ENCODE data around the gene HIBADH. TPM values are rescaled to one million over a fixed set of nuclear protein-coding genes. Genes with fewer than 3 reads are reported as not detected.

Gene HIBADH
- total and polyA plus RNA-seq, 2 donors (not counting 3 experiments of a cell fraction or from before 2014, with no cell fraction given) = 22.6 to 30.5 TPM

DNA sequence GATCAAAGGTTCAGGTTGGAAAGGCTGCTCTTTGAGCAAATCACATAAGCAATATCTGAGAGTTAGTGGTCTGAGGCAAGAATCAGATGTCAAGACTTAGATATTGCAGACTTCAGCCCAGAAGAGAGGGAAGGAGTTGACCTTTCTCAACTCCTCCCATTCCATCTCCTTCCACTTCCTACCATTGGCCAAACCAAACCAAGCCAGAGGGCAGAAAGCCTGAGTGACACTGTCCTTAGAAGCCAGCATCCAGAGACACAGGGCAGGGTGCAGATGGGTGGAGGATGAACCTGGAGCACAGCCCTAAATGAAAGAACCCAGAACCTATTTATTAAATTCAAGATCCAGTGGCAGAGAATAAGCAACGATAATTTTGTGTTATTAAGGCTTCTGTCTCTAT lies 180.5 kb downstream of the HIBADH start:
- no peaks in the 10 kb centered on the region for H3K9me3 ChIP-seq (replicated peaks; ENCODE audit: control insufficient read depth, insufficient read depth, low read length)
- no TSS peak for BruUV-seq (replicated peaks)
- H3K79me2 ChIP-seq (ENCODE audit: control insufficient read depth, insufficient read depth, low read length) = no peaks in the 10 kb centered on the region
- POLR2A ChIA-PET = no interaction called here
- no peaks in the 10 kb centered on the region for H3K4me1 ChIP-seq (ENCODE audit: control insufficient read depth, extremely low read depth, insufficient read depth, low read length)
- H3K9ac ChIP-seq (replicated peaks; ENCODE audit: extremely low read depth, insufficient read depth, low read length) = no peak overlapping the region
- no peak overlapping the region for H3K27ac ChIP-seq (ENCODE audit: insufficient read depth, low read depth, low read length)
- intact Hi-C loops (cut with micrococcal nuclease) (no loop called here), dilution Hi-C loops (cut with MboI; ENCODE audit: extremely low pct_ligation_motif_present, low sequenced_read_pairs) (no loop called here)
- no peak overlapping the region for H2AFZ ChIP-seq (ENCODE audit: low read depth, low read length)
- no peak overlapping the region for H3K4me3 ChIP-seq (replicated peaks in 1 of 3; ENCODE audit: insufficient read depth in 1 of 3, low read depth in 1 of 3, low read length in 3 of 3)
- no peaks in the 10 kb centered on the region for H4K20me1 ChIP-seq (replicated peaks; ENCODE audit: control insufficient read depth, extremely low read depth, insufficient read depth, low read length)
- H3K9me1 ChIP-seq (replicated peaks; ENCODE audit: control insufficient read depth, extremely low read depth, insufficient read depth, low read length) = no peaks in the 10 kb centered on the region
- CTCF ChIA-PET = no interaction called here
- FAIRE-seq (no peak), DNase-seq (ENCODE audit: low read depth, low spot score) (no peak)
- H3K36me3 ChIP-seq (ENCODE audit: control insufficient read depth in 2 of 2, extremely low read depth in 1 of 2, insufficient read depth in 2 of 2, low read length in 2 of 2) = no peaks in the 10 kb centered on the region
- TF ChIP-seq GATA2 (IDR thresholded peaks at IDR 0.05; ENCODE audit: insufficient read depth, insufficient read length, low read depth, low read length) (no peak), JUN (IDR thresholded peaks at IDR 0.05; ENCODE audit: borderline replicate concordance, insufficient read depth, insufficient read length, low read depth) (no peak), CTCF (IDR thresholded peaks at IDR 0.05; ENCODE audit: extremely low read depth in 1 of 2, insufficient read depth in 1 of 2, low read depth in 1 of 2, low read length in 2 of 2) (no peak), EZH2 (IDR thresholded peaks at IDR 0.05; ENCODE audit: borderline replicate concordance, low read depth, low read length, severe bottlenecking) (no peak), POLR2AphosphoS5 (IDR thresholded peaks at IDR 0.05; ENCODE audit: insufficient read depth, low read depth, low read length) (no peak), MYC (IDR thresholded peaks at IDR 0.05; ENCODE audit: low read depth, low read length) (no peak), FOS (IDR thresholded peaks at IDR 0.05; ENCODE audit: borderline replicate concordance, insufficient read depth, low read length) (no peak), POLR2A (IDR thresholded peaks at IDR 0.05; ENCODE audit: low read depth, low read length) (no peak)
- TF ChIP-seq, protein P1, sequence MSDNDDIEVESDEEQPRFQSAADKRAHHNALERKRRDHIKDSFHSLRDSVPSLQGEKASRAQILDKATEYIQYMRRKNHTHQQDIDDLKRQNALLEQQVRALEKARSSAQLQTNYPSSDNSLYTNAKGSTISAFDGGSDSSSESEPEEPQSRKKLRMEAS (IDR thresholded peaks at IDR 0.05; ENCODE audit: insufficient read depth, insufficient read length) = no peak
- peaks cover 0 to 1% of the 10 kb centered on the region in 2 experiments for H3K27me3 ChIP-seq (ENCODE audit: control insufficient read depth in 2 of 2, insufficient read depth in 2 of 2, low read length in 2 of 2)
- no peak overlapping the region for H3K4me2 ChIP-seq (ENCODE audit: insufficient read depth, low read length)

All from endothelial cell of umbilical vein (primary cell).